ENCODE results near the gene PES1. TPM values are rescaled to one million over a fixed set of nuclear protein-coding genes. Genes with fewer than 3 reads are reported as not detected.
"Not testable (repeated sequence)": the region's sequence is repeated elsewhere in the genome, so short reads cannot be mapped to it uniquely, and the experiment has no call there.

The PES1 gene
- 10 to 100 TPM; 25.8 to 41.9 (median 34.5) TPM for polyA plus RNA-seq

DNA sequence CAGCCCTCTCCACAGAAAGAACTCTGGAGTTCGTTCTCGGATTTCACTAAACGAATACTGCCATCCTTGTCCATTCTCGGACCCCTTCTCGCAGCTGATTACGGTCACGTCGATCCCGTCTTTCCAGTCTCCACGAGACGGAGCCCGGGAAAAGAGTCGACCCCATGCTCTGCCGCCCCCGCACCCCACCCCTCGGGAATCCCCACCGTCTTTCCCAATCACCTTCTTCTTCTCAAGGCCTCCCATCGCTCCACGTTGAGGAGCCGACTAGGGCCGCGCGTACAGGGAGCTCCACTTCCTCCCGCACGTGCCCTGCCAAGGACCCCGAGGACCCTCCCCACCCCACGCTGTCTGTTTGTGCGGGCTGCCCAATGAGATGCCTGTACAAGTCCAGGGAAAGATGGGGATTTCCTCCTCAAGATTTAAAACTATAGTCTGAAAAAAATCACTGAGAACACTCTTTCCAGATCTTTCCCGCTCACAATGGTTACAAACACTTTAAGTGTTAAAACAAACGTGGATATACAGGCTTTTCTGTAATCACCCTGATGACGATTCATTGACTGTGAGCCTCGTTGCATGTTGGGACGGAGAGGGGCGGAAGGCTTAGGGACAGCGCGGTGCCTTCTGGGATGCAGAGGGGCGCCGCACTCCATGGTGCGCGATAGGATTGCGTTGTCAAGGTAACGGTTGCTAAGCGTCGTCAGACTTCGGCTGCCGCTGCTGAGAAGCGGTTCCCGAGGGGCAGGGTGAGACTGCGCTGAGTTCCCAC, at the start of gene PES1:
Gene PES1 (minus strand): TSS at position 323 of the 772 bp plus-strand sequence. CDS start 77 bp downstream, at position 246.
- H3K27me3 Mint-ChIP-seq (ENCODE audit: low read depth in 3 of 3), result peaks cover 0 to 5% (median 4%) of the 10 kb centered on the region in 3 donors

DNA sequence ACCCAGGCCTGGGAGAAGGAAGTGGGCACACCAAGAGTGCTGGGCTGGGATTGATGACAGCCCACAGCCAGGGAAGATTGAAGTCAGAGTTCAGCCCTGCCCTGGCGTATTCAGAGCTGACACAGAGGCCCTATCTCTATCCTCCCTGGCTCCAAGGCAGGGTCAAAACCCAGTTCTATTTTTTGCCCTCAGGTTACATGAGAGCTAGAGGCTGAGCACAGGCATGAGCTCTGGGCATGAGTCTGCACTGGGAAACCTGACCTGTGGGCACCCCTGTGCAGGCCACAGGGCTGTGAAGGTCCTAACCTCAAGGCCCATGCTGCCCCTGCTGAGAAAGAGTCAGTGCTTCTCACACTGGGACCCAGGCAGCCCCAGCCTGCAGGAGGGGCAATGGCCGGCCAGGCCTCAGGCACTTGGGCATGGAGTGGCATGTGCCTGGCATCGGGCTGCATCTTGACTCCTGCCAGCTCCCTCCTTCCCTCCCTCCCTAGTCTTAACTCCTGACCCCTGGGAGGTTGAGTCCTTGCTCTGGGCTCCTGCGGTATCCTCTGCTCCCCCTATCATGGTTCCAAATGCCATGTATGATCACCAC, 49.2 kb upstream of the PES1 start:
- Mint-ChIP-seq H3K4me1 (peaks cover 9 to 10% of the 10 kb centered on the region in 2 donors), H3K27me3 (ENCODE audit: low read depth in 3 of 3) (peaks cover 0 to 2% (median 0%) of the 10 kb centered on the region in 3 donors), H3K36me3 (peaks cover 0 to 4% (median 0%) of the 10 kb centered on the region in 3 donors), H3K27ac (no peak overlapping the region), H3K4me3 (no peak overlapping the region), H3K9me3 (peaks cover 0 to 2% (median 0%) of the 10 kb centered on the region in 6 donors)
- no peak for DNase-seq

More for the DNA sequence above, at the start of gene PES1:
- H3K27ac Mint-ChIP-seq, result peak within 1 kb of the TSS in 1 of 6 donors; percentile 51
- peaks cover 0 to 2% of the 10 kb centered on the region in 2 donors for H3K4me1 Mint-ChIP-seq
- peak; percentile 95 to 96 (median 96) for DNase-seq
- H3K9me3 Mint-ChIP-seq, result no peaks in the 10 kb centered on the region
- peaks cover 4 to 15% (median 11%) of the 10 kb centered on the region in 3 donors for H3K36me3 Mint-ChIP-seq
- H3K4me3 Mint-ChIP-seq, result no peak within 1 kb of the TSS

DNA sequence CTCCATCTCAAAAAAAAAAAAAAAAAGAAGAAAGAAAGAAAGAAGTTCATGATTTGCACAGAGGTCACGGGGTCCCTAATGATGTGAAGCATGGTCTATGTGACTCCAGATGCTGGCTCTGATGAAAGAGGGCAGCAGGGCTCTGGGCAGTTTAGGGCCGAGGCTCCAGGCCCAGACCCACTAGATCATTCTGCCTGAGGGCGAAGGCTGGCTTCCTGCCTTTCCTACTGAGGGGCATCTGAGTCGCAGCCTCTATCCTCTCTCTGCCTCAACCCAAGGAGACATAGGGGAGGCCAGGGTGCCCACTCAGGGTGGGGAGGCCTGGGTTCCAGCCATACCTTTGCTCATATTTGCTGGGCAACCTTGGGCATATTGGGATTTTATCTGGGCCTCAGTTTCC, 48.7 kb upstream of the PES1 start:
- DNase-seq, result no peak
- no peak overlapping the region for H3K4me3 Mint-ChIP-seq
- peaks cover 10 to 13% of the 10 kb centered on the region in 2 donors for H3K4me1 Mint-ChIP-seq
- peaks cover 0 to 2% (median 0%) of the 10 kb centered on the region in 6 donors for H3K9me3 Mint-ChIP-seq
- H3K27ac Mint-ChIP-seq, result no peak overlapping the region
- H3K36me3 Mint-ChIP-seq, result peaks cover 0 to 4% (median 0%) of the 10 kb centered on the region in 3 donors
- H3K27me3 Mint-ChIP-seq (ENCODE audit: low read depth in 3 of 3), result peaks cover 0 to 2% (median 0%) of the 10 kb centered on the region in 3 donors

DNA sequence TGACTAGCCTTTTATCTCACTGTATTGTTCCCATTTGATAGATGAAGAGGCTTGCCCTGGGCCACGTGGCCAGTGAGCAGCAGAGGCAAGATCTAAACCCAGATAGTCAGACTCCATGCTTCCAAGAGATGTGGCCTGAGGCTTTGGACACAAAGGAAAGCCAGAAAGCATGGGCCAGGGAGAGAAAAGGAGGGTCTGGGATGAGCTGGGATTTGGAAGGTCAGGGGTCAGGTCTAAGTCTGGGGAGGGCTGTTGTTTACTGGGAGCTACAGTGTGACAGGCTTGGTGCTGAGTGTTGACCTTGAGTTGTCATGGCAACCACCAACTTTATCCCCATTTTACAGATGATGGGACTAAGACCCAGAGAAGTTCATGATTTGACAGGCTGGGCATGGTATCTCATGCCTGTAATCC, 46.0 kb upstream of the PES1 start:
- Mint-ChIP-seq H3K4me3 (peak overlapping the region; percentile 4 to 57 (median 42)), H3K36me3 (peaks cover 0 to 4% (median 0%) of the 10 kb centered on the region in 3 donors), H3K27ac (peak overlapping the region in 2 of 6 donors; percentile 17 to 25), H3K4me1 (peaks cover 19 to 20% of the 10 kb centered on the region in 2 donors), H3K27me3 (ENCODE audit: low read depth in 3 of 3) (peaks cover 1 to 3% (median 2%) of the 10 kb centered on the region in 3 donors), H3K9me3 (peaks cover 0 to 2% (median 0%) of the 10 kb centered on the region in 6 donors)
- no peak for DNase-seq

DNA sequence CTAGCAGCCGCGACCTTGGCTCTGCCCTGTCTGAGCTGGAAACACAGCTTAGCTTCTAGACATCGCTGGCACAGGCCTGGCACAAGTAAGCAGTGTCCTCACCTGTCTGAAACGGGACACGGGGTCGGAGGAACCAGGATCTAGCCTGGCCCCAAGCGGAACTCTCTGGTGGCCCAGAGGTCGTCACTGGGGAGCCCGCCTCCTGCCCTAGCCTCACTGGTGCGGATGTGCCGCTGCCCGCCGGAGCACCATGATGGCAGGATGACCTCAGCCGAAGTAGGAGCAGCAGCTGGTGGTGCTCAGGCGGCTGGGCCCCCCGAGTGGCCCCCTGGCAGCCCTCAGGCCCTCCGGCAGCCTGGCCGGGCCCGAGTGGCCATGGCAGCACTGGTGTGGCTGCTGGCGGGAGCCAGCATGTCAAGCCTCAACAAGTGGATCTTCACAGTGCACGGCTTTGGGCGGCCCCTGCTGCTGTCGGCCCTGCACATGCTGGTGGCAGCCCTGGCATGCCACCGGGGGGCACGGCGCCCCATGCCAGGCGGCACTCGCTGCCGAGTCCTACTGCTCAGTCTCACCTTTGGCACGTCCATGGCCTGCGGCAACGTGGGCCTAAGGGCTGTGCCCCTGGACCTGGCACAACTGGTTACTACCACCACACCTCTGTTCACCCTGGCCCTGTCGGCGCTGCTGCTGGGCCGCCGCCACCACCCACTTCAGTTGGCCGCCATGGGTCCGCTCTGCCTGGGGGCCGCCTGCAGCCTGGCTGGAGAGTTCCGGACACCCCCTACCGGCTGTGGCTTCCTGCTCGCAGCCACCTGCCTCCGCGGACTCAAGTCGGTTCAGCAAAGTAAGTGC, 44.7 kb upstream of the PES1 start:
- peak overlapping the region; percentile 60 to 85 (median 76) for H3K27ac Mint-ChIP-seq
- peak overlapping the region; percentile 79 to 92 (median 85) for H3K4me3 Mint-ChIP-seq
- DNase-seq, result peak; percentile 16 to 32 (median 18)
- peaks cover 19 to 20% of the 10 kb centered on the region in 2 donors for H3K4me1 Mint-ChIP-seq
- H3K36me3 Mint-ChIP-seq, result peaks cover 0 to 4% (median 0%) of the 10 kb centered on the region in 3 donors
- peaks cover 0 to 2% (median 0%) of the 10 kb centered on the region in 6 donors for H3K9me3 Mint-ChIP-seq
- H3K27me3 Mint-ChIP-seq (ENCODE audit: low read depth in 3 of 3), result peaks cover 1 to 3% (median 2%) of the 10 kb centered on the region in 3 donors

DNA sequence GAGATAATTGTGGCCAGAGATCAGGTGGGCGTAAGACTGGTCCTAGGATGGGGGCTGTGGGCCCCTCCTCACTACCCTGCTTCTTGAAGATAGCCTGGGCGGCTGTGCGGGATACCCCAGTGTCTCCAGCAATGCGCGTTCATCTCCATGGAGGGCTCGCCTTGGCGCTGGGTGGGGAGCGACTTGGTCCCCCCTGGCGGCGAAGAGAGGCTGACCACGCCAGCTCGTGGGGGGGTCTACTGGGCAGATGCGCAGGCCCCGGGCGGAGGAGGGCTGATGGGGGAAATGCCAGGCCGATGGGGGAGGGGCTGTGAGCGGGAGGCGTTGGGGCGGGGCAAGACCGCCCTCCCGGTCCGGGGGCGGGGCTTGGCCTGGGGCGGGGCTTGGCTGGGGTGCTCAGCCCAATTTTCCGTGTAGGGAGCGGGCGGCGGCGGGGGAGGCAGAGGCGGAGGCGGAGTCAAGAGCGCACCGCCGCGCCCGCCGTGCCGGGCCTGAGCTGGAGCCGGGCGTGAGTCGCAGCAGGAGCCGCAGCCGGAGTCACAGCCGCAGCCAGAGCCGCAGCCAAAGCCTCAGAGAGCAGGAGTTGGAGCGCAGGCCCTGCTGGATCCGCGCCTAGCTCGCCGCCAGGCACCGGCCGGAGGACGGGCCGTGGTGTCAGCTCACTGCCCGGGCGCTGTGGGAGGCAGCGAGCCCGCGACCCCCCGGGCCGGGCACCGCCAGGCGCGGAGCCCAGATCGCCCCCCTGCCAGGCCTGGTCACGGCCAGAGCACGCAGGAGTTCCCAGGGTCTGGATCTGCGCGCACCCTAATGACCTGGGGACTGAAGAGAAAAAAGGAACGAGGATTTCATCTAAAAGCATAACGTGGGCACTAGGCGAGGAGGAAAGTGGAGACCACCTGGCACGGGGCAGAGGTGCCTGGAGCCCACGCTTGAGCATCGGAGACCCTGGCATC, 43.8 kb upstream of the PES1 start, which contains the start of gene SLC35E4:
Gene SLC35E4 (plus strand): TSS at position 509 of the 953 bp plus-strand sequence. CDS start 670 bp downstream, outside the sequence.
- H3K4me3 Mint-ChIP-seq, result peak within 1 kb of the TSS; percentile 80 to 92 (median 85)
- peaks cover 0 to 2% (median 0%) of the 10 kb centered on the region in 6 donors for H3K9me3 Mint-ChIP-seq
- peak; percentile 90 to 92 (median 92) for DNase-seq
- peaks cover 1 to 4% (median 3%) of the 10 kb centered on the region in 3 donors for H3K27me3 Mint-ChIP-seq (ENCODE audit: low read depth in 3 of 3)
- peaks cover 19 to 20% of the 10 kb centered on the region in 2 donors for H3K4me1 Mint-ChIP-seq
- peak within 1 kb of the TSS; percentile 86 to 96 (median 94) for H3K27ac Mint-ChIP-seq
- H3K36me3 Mint-ChIP-seq, result peaks cover 0 to 4% (median 0%) of the 10 kb centered on the region in 3 donors

DNA sequence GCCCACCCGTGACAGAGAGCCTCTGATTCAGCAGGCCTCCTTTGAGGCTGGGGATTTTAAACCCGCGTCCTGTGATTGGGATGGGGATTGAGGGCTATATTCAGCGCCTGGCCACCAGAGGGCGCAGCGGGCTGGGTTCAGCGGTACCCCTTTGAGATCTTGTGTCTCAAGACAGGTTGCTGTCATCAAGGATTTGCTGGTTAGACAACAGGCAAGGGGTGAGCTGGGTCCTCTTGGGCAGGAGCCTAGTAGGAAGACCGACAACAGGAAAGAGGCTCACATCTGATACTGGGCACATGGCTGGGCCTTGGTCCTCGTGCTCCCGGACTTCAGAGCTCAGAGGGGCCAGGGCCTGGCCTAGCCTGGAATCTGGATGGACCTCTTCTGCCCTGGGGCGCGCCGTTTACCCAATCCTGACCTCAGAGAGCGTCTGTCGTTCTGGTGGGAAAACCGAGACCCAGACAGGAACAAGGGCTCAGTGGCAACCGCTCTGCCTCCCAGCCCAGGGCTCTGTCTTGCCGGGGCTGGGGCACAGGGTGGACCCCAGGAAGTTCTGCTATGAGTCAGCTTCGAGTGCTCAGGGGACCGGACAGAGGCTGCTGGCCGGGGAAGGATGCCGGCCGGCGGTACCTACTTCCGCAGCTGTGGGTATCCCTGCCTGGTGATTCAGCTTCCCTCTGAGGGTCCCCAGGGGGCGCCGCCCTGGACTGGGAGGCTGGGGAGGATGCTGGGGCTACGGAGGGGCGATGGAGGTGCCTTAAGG, 42.9 kb upstream of the PES1 start:
- Mint-ChIP-seq H3K27ac (peak overlapping the region; percentile 86 to 96 (median 94)), H3K4me3 (peak overlapping the region; percentile 77 to 87 (median 84)), H3K9me3 (peaks cover 0 to 2% (median 0%) of the 10 kb centered on the region in 6 donors), H3K27me3 (ENCODE audit: low read depth in 3 of 3) (peaks cover 1 to 6% (median 3%) of the 10 kb centered on the region in 3 donors), H3K36me3 (peaks cover 0 to 4% (median 0%) of the 10 kb centered on the region in 3 donors), H3K4me1 (peaks cover 19 to 20% of the 10 kb centered on the region in 2 donors)
- peak; percentile 83 to 85 (median 83) for DNase-seq

DNA sequence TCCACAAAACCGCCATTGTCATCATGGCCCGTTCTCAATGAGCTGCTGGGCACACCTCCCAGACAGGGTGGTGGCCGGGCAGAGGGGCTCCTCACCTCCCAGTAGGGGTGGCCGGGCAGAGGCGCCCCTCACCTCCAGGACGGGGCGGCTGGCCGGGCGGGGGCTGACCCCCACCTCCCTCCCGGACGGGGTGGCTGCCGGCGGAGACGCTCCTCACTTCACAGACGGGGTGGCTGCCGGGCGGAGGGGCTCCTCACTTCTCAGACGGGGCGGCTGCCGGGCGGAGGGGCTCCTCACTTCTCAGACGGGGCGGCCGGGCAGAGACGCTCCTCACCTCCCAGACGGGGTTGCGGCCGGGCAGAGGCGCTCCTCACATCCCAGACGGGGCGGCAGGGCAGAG, 39.8 kb upstream of the PES1 start:
- H3K4me1 Mint-ChIP-seq, result peaks cover 13 to 14% of the 10 kb centered on the region in 2 donors
- not testable (repeated sequence) for H3K27ac Mint-ChIP-seq; H3K4me3 Mint-ChIP-seq; H3K36me3 Mint-ChIP-seq; DNase-seq; H3K27me3 Mint-ChIP-seq (ENCODE audit: low read depth in 3 of 3); H3K9me3 Mint-ChIP-seq

DNA sequence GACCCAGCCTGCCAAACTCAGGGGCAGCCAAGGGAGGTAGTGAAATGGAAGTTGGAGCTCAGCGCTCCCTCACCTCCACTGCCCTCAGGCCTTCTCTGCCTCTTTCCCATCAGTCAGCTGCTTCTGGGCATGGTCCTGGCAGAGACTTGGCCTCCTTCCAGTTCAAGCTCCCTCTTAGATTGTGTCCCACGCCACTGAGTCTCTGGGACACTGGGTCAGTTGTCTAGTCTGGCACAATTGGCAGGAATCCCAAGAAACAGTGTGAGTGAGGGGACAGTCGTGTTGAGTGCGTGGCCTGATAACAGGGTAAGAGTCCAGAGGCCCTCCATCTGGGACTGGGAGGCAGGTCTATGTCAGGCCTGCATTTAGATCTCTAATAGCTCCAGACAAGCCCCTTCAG, 36.8 kb upstream of the PES1 start:
- Mint-ChIP-seq H3K36me3 (no peaks in the 10 kb centered on the region), H3K4me3 (no peak overlapping the region), H3K9me3 (no peaks in the 10 kb centered on the region), H3K27me3 (ENCODE audit: low read depth in 3 of 3) (peaks cover 0 to 4% (median 0%) of the 10 kb centered on the region in 3 donors), H3K4me1 (no peaks in the 10 kb centered on the region), H3K27ac (no peak overlapping the region)
- DNase-seq, result no peak

DNA sequence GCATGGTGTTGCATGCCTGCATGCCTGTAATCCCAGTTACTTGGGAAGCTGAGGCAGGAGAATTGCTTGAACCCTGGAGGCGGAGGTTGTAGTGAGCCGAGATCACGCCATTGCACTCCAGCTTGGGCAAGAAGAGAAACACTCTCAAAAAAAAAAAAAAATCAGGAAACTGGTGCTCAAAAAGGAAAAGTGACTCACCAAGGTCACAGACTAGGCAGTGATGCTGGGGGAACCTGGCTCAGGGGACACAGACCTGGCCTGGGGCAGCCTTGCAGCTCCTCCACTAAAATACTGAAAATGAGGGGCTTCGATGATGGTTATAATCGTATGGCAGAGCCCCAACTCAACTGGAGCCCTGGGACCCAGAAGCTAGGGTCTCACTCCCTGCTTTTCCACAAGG, 35.8 kb upstream of the PES1 start:
- Mint-ChIP-seq H3K4me1 (no peaks in the 10 kb centered on the region), H3K9me3 (no peaks in the 10 kb centered on the region), H3K36me3 (no peaks in the 10 kb centered on the region), H3K4me3 (no peak overlapping the region), H3K27me3 (ENCODE audit: low read depth in 3 of 3) (peaks cover 0 to 4% (median 0%) of the 10 kb centered on the region in 3 donors), H3K27ac (no peak overlapping the region)
- DNase-seq, result no peak

DNA sequence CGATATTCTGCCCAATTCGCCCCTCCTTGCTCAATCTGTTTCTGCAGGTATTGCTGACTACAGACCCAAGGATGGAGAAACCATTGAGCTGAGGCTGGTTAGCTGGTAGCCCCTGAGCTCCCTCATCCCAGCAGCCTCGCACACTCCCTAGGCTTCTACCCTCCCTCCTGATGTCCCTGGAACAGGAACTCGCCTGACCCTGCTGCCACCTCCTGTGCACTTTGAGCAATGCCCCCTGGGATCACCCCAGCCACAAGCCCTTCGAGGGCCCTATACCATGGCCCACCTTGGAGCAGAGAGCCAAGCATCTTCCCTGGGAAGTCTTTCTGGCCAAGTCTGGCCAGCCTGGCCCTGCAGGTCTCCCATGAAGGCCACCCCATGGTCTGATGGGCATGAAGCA, 34.7 kb upstream of the PES1 start:
- Mint-ChIP-seq H3K9me3 (no peaks in the 10 kb centered on the region), H3K27ac (no peak overlapping the region), H3K4me1 (no peaks in the 10 kb centered on the region), H3K4me3 (no peak overlapping the region), H3K36me3 (no peaks in the 10 kb centered on the region), H3K27me3 (ENCODE audit: low read depth in 3 of 3) (peaks cover 0 to 7% (median 2%) of the 10 kb centered on the region in 3 donors)
- no peak for DNase-seq

DNA sequence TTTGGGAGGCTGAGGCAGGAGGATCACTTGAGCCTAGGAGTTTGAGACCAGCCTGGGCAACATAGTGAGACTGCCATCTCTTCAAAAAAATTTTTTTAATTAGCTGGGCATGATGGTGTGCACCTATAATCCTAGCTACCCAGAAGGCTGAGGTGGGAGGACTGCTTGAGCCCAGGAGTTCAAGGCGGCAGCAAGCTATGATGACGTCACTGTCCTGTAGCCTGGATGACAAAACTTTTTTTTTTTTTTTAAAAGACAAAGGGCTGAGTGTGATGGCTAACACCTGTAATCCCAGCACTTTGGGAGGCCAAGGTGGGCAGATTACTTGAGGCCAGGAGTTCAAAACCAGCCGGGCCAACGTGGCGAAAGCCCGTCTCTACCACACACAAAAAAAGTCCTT, 28.2 kb upstream of the PES1 start:
- H3K27me3 Mint-ChIP-seq (ENCODE audit: low read depth in 3 of 3); H3K4me3 Mint-ChIP-seq; H3K36me3 Mint-ChIP-seq; H3K27ac Mint-ChIP-seq; H3K4me1 Mint-ChIP-seq; DNase-seq; H3K9me3 Mint-ChIP-seq: not testable (repeated sequence)

All from immature natural killer cell (primary cell).